HG02763 (cell line): ENCODE measurements around the gene LMO2.
A peak's percentile ranks its signal among the peaks of the same experiment; 100 is the strongest.
"Not testable (repeated sequence)": the region's sequence is repeated elsewhere in the genome, so short reads cannot be mapped to it uniquely, and the experiment has no call there.

ENCODE experiments used
- ATAC-seq: cut with Tn5 transposase; IDR thresholded peaks from one replicate; pipeline ENCODE4 v1.9.1; 2021; ENCODE audit warnings: mild to moderate bottlenecking, moderate library complexity; ENCODE audit not compliant: unreplicated experiment

The LMO2 gene

GRCh38 chr11:33891714-33892327 is at the start of gene LMO2:
Gene LMO2, minus strand, starts transcription at chr11:33892076. Its CDS starts 22,360 bp downstream, at chr11:33869716.
- no peak for ATAC-seq

GRCh38 chr11:33940538-33940815 is 48.6 kb upstream of the LMO2 start:
- no peak for ATAC-seq

- ATAC-seq, result no peak
Observed at GRCh38 chr11:33936725-33937604, 45.1 kb upstream of the LMO2 start.

- ATAC-seq, result no peak
Observed at GRCh38 chr11:33935461-33936456, 43.9 kb upstream of the LMO2 start.

GRCh38 chr11:33935005-33935404 is 43.1 kb upstream of the LMO2 start:
- no peak for ATAC-seq

GRCh38 chr11:33934450-33934849 is 42.6 kb upstream of the LMO2 start:
- ATAC-seq, result no peak

GRCh38 chr11:33933602-33934001 is 41.7 kb upstream of the LMO2 start:
- no peak for ATAC-seq

- no peak for ATAC-seq
Observed at GRCh38 chr11:33932721-33933120, 40.8 kb upstream of the LMO2 start.

GRCh38 chr11:33931739-33932366 is 40.0 kb upstream of the LMO2 start:
- not testable (repeated sequence) for ATAC-seq

- no peak for ATAC-seq
Observed at GRCh38 chr11:33931067-33931466, 39.2 kb upstream of the LMO2 start.

GRCh38 chr11:33930317-33931021 is 38.6 kb upstream of the LMO2 start:
- no peak for ATAC-seq

- no peak for ATAC-seq
Observed at GRCh38 chr11:33928564-33928963, 36.7 kb upstream of the LMO2 start.

- no peak for ATAC-seq
Observed at GRCh38 chr11:33926671-33927552, 35.0 kb upstream of the LMO2 start.

- no peak for ATAC-seq
Observed at GRCh38 chr11:33924341-33924740, 32.5 kb upstream of the LMO2 start.

- no peak for ATAC-seq
Observed at GRCh38 chr11:33923626-33924025, 31.8 kb upstream of the LMO2 start.

GRCh38 chr11:33920838-33921613 is 29.1 kb upstream of the LMO2 start:
- ATAC-seq, result peak; percentile 93

- ATAC-seq, result no peak
Observed at GRCh38 chr11:33919645-33920044, 27.8 kb upstream of the LMO2 start.

- ATAC-seq, result not testable (repeated sequence)
Observed at GRCh38 chr11:33917402-33917801, 25.5 kb upstream of the LMO2 start.
